HG02623 (cell line): Measurements from ENCODE around the gene MRGPRD.

ENCODE experiments used
- ATAC-seq: cut with Tn5 transposase; IDR thresholded peaks from one replicate; pipeline ENCODE4 v1.9.1; 2021; ENCODE audit warnings: moderate library complexity; ENCODE audit not compliant: unreplicated experiment

Gene MRGPRD

GRCh38 chr11:68950270-68950669 is 30.5 kb downstream of the MRGPRD start:
- no peak for ATAC-seq

DNA sequence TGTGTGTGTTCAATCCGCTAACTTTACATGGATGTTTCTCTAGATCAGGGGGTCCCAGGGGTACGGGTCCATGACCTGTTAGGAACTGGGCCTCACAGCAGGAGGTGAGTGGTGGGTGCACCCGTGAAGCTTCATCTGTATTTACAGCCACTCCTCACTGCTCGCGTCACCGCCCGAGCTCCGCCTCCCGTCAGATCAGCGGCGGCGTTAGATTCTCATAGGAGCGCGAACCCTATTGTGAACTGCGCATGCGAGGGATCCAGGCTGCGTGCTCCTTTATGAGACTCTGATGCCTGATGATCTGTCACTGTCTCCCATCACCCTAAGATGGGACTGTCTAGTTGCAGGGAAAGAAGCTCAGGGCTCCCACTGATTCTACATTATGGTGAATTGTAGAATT is 31.9 kb downstream of the MRGPRD start:
- ATAC-seq: no peak

GRCh38 chr11:68948496-68948895 is 32.3 kb downstream of the MRGPRD start:
- no peak for ATAC-seq

GRCh38 chr11:68947151-68947550 is 33.6 kb downstream of the MRGPRD start:
- no peak for ATAC-seq

GRCh38 chr11:68946416-68947090 is 34.2 kb downstream of the MRGPRD start:
- ATAC-seq: no peak

GRCh38 chr11:68942751-68943271 is 38.0 kb downstream of the MRGPRD start:
- no peak for ATAC-seq

DNA sequence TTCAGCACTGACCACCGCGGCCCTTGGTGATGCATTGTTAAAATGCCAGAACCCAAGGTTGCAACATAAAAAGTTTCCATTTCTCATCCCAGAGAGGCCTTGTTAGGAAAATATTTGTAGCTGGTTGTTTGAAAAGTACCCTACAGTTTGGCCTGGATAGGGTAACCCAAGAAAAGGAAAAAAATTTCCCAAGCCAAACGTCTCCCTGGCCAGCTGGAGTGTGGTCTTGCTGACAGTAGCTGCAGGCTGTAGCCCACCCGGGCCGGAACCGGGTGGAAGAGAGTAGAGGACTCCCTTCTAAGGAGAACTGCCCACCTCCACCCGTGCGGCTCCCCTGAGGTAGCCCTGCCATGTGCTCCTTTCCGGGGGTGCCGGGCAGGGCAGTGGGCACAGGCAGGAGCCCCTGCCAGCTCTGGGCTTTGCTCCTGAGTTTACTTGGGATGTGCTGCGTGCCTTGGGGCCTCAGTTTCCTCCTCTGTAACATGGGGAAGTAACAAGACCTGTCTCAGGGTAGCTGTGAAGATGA is 38.6 kb downstream of the MRGPRD start:
- ATAC-seq: no peak

- ATAC-seq: no peak
Observed at GRCh38 chr11:68941324-68942094, 39.3 kb downstream of the MRGPRD start.

DNA sequence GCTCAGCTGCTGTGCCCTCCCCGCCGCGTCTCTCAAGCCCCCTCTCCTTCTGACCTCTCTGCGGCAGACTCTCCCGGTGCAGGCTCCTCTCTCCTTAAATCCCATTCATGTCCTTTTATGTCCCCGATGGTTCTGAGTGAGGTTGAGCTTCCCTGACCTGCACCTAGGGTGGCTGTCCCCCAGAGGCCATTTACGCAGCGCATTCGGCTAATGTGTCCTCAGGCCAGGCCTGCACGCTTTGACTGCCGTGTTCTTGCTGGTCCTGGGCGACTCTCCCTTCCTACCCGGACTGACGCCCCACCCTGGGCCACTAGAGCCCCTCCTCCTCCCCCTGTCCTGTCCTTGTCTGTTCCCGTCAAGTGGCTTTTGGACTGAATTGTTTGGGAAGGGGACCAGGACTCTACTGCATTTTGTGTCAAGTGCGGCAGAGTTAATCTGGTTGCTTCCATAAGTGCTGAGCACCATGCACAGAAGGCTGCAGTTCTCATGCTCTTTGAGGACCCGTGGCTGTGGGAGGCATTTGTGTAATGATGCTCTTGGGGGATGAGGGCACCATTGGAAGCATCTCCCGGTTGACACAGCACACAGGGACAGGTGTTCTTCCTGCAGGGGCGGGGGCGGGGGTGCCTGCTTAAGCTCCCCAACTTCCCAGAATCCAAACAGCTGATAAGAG is 40.0 kb downstream of the MRGPRD start:
- ATAC-seq: no peak

- ATAC-seq: no peak
Observed at GRCh38 chr11:68939583-68940555, 40.9 kb downstream of the MRGPRD start.

DNA sequence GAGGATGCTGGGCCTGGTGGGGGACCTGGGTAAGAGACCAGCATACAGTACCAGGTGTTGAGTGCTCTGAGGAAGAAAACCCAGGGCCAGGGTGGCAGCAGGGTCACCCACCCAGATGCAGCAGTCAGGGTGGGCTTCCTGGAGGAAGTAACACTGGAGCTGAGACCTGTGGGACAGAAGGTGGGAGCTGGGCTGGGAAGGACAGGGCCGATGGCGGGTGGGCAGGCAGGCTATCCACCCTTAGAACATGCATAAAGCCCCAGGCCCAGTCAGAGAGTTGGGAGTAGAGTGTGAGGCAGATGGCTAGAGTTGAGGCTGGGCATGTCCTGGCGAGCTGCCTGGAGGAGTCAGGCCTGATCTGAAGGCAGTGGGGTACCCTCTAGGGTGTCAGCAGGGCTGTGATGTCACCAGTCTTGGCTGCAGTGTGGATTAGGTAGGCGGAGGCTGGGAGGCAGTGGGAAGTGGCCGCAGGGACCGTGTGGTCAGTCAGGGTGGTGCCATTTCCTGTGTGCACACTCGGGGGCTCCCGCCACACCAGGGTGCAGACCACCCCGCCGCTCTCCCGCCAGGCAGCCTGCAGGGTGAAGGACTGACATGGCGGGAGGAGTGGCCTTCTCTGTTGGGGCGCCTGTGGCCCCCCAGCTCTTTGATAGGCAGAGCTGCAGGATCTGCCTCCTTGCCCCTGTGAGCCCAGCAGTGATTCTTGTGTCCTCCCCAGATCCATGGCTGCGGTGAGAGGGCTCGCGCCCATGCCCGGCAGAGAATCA is 41.8 kb downstream of the MRGPRD start:
- no peak for ATAC-seq

GRCh38 chr11:68938088-68938487 is 42.7 kb downstream of the MRGPRD start:
- no peak for ATAC-seq

DNA sequence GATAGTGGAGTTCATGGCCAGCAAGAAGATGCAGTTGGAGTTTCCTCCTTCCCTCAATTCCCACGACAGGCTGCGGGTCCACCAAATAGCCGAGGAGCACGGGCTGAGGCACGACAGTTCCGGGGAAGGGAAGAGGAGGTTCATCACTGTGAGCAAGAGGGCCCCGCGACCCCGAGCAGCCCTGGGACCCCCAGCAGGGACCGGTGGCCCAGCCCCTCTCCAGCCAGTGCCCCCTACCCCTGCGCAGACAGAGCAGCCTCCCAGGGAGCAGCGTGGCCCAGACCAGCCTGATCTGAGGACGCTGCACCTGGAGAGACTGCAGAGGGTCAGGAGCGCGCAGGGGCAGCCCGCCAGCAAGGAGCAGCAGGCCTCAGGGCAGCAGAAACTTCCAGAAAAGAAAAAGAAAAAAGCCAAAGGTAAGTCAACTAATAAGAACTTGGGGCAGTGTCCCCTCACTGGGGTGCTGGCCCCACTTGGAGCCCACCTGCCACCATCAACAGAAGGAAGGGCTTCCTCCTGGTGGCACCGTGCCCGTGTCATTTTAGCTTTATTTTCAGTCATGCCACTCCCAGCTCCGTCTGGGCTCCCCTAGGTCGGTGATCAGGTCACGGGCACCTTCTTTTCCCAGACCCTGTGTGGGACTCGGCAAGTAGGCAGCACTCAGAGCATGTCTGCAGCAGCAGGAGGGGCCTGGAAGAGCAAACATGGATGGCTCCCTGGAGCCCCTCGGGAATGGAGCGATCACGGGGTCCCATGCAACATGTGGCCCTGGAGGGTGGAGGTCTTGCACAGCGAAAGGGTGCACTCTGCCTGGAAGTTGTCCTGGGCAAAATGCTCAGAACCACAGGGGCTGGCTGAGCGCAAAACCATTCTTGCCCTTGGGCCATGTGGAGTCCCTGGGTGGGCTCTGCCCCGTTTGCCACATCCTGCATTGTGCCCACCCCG is 43.8 kb downstream of the MRGPRD start:
- ATAC-seq: no peak

- no peak for ATAC-seq
Observed at GRCh38 chr11:68936358-68936636, 44.5 kb downstream of the MRGPRD start.

- ATAC-seq: no peak
Observed at GRCh38 chr11:68935516-68936357, 45.0 kb downstream of the MRGPRD start.

- ATAC-seq: no peak
Observed at GRCh38 chr11:68935066-68935465, 45.7 kb downstream of the MRGPRD start.

GRCh38 chr11:68934666-68935065 is 46.1 kb downstream of the MRGPRD start:
- ATAC-seq: no peak

GRCh38 chr11:68934321-68934645 is 46.5 kb downstream of the MRGPRD start:
- no peak for ATAC-seq
